ENCODE results near the gene PGM2L1. TPM values are rescaled to one million over a fixed set of nuclear protein-coding genes. Genes with fewer than 3 reads are reported as not detected.
A peak's percentile ranks its signal among the peaks of the same experiment; 100 is the strongest.
"Not testable (repeated sequence)": the region's sequence is repeated elsewhere in the genome, so short reads cannot be mapped to it uniquely, and the experiment has no call there.

The PGM2L1 gene
- total RNA-seq, 1 donor from 2014 or later = 2.1 TPM

DNA sequence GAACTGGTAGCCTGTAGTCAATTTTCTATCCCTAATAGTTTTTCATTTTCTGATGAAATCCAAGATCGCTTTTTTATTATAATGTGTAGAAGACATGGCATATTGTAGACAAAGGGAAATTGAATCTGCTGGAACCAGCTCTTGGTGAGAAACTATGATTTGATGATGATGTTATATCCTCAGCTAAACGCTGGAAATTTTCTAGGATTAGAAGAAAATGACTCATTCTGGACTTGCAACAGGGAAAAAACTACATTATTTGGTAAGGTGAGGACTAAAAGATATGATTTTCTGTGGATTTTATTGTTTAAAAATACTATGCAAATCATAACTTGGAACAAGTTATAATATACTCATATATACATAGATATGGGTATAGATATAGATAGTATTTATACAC is 14.1 kb upstream of the PGM2L1 start:
- ATAC-seq = no peak
- no peak for DNase-seq (ENCODE audit: missing footprints)
- intact Hi-C loops (cut with DNase I) = no loop called here

DNA sequence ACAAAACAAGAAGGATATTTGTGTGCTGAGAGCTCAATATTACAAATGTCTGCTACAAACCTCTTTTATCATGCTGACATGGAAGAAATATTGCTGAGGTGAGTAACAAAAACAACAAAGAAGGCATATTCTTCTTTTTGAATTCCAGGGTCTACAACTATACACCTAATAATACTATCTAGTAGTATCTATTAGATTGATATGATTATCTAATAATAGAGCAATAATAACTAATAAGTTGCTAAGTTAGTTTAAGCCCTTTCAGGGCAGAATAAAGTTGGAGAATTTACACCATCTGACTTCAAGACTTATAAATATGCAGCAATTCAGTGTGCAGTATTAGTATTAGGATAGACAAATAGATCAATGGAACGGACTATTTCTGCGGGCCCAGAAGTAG is 11.4 kb upstream of the PGM2L1 start:
- intact Hi-C loops (cut with DNase I) = no loop called here
- no peak for DNase-seq (ENCODE audit: missing footprints)
- no peak for ATAC-seq

DNA sequence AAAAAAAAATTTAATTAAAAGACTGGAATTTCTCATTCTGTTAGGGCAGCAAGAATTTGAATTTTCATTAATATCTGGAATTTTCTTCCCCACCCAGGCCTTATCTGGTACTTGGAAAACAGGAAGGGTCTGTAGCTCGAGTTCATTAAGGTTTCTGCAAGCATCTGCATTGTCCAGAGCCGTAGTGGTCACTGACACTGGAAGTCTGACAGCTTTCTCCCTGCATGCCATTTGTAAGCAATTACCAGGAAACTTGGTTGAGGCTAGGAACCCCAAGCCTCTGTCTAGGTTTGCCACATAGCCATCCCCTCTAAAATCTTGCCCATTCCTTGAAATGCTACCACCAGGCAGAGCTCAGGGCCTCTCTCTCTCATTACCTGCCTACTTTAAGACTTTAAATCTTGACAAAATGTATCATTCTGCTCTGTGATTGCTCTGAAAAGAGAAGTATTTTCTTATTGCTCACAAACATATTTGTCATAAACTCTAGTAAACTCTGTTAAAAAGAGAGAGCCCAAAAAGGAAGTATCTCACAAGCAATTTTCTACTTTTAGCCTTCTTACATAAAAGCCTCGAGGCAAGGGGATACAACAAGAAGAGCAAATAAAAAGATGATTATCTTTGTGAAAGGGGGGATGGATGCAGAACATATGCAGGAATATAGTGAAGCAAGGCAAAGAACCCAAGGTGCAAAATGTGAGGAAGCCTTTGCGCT is 5.5 kb upstream of the PGM2L1 start:
- intact Hi-C loops (cut with DNase I) = no loop called here
- DNase-seq (ENCODE audit: missing footprints) = no peak
- ATAC-seq = no peak

DNA sequence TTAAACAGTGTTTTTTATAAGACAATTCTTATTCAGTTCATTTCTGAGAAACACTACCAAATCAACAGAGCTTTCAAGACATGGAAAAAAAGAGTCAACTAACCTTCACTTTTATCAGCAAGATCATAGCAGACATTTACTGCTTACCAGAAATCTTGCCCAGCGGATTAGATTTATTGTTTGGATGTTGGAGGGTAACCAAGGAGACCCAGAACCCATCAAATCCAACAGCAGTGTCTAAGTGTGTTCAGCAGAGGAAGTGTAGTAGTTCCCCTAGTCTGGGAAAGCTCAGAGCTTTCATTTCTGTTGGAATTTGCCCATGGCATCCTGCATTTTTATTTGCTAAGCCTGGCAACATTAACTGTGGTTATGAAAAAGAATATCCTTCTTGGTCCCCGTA is 2.4 kb upstream of the PGM2L1 start:
- no peak for DNase-seq (ENCODE audit: missing footprints)
- no peak for ATAC-seq
- intact Hi-C loops (cut with DNase I) = no loop called here

DNA sequence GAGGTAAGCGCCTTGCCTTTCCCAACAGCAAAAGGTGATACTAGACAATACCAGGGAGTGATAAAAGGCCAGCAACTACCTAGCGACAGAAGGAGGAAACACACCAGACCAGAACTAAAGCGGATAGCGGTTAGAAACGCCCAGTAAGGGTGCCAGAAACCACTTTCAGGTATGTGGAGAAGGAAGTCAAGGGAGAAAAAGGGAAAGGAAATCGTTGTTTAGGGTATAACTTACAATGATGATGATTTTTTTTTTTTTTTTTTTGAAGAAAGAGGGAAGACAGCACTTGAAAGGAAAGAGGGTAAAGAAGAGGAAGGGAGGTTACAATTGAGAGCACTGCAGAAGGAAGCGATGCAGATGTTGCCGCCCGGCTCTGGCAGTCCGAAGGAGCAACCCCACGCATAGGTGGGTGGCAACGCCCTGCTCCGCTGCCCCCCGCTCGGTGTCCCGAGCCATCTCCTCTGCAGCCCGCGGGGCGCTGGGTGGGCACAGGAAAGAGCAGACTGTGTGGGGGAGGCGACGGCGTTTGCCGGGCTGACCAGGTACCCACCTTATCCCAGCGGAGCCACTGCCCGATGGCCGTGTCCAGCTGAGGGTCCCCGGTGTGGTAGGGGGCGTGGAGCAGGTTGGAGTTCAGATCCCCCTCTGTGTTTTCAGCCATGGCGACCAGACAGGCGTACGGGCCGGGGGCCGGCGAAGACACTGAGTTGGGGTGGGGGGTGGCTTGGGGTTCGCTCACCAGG is 561 bp downstream of the PGM2L1 start:
- DNase-seq (ENCODE audit: missing footprints) (peak; percentile 75), ATAC-seq (peak; percentile 18)
- intact Hi-C loops (cut with DNase I) = loop anchor here (5.0 to 10.0 kb wide), 2 partner anchors 75 to 223 kb away; partner anchors contain the start of genes C2CD3 and PPME1

DNA sequence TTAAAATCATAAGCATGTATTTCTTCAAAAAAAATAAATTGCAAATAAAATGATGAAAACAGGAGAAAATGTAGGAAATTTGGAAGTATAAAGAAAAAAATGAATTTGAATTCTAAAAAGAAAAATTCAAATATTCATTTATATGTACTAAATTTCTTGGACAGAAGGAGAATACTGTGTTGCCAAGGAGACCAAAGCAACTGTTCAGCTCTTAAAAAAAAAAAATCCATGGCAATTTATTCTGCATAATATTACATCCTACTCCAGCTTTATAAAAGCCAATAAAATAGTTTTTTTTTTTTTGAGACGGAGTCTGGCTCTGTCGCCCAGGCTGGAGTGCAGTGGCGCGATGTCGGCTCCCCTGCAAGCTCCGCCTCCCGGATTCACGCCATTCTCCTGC is 6.0 kb downstream of the PGM2L1 start:
- ATAC-seq (no peak), DNase-seq (ENCODE audit: missing footprints) (no peak)
- intact Hi-C loops (cut with DNase I) = loop anchor here (10.0 kb wide), 1 partner anchor 217 kb away; the partner anchor contains the start of genes C2CD3 and PPME1

DNA sequence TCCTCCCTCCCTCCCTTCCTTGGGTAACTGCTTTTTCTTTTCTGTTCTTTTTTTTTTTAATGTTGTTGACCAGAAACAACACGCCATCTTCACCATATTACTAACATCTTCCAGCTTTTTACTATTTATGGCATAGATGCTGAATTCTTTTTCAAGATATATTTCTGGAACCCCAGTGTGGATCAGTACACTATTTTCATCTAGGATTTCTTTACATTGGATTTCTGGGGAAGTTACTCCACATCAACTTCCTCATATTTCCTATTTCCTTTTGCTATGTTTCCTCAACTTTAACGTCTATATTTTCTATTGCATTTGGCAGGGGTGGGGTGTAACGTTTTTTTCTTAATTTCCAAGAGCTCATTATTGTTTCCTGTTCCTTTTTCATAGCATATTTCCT is 7.0 kb downstream of the PGM2L1 start:
- DNase-seq (ENCODE audit: missing footprints) (no peak), ATAC-seq (no peak)
- intact Hi-C loops (cut with DNase I) = loop anchor here (10.0 kb wide), 1 partner anchor 216 kb away; the partner anchor contains the start of genes C2CD3 and PPME1

DNA sequence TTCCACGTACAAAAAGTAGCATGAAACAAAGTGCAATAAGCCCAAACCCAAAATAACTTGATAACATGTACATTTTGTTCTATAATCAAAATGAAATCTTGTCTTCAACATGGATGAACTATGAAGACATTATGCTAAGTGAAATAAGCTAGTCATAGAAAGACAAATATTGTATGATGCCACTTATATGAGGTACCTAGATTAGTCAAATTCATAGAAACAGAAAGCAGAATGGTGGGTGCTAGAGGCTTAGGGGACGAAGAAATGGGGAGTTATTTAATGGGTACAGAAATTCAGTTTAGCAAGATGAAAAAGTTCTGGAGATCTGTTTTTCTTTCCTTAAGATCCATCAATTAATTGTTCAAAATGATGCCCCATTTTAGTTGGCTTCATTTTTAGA is 7.5 kb downstream of the PGM2L1 start:
- no peak for DNase-seq (ENCODE audit: missing footprints)
- intact Hi-C loops (cut with DNase I) = loop anchor here (10.0 kb wide), 1 partner anchor 216 kb away; the partner anchor contains the start of genes C2CD3 and PPME1
- no peak for ATAC-seq

DNA sequence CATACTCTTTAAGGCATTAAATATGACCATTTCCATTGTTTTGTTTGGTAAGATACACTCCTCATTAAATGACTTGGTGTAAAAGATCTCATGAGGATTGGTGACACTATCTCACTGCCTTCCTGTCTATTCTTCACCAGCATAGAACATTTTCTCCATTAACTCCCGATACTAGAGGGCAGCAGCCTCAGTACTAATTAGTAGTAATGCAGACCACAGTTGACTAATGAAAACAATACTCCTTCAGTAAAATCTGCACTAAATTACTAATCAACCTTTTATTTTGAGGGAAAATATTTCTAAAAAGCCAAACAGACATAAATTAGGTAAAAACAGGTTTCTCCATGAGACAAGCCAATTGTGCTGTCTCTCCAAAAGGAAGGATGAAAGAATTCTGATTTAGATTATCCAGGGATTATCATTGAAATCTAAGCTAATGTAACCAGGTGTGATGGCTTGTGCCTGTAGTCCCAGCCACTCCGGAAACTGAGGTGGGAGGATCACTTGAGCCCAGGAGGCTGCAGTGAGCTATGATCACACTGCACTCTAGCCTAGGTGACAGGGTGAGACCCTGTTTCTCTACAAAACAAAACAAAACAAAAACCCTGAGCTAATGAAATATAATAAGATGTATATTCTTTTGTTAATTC is 9.4 kb downstream of the PGM2L1 start:
- DNase-seq (ENCODE audit: missing footprints) (no peak), ATAC-seq (no peak)
- intact Hi-C loops (cut with DNase I) = loop anchor here (2.0 to 5.0 kb wide), 2 partner anchors 60 to 183 kb away; no protein-coding TSS in a partner anchor

DNA sequence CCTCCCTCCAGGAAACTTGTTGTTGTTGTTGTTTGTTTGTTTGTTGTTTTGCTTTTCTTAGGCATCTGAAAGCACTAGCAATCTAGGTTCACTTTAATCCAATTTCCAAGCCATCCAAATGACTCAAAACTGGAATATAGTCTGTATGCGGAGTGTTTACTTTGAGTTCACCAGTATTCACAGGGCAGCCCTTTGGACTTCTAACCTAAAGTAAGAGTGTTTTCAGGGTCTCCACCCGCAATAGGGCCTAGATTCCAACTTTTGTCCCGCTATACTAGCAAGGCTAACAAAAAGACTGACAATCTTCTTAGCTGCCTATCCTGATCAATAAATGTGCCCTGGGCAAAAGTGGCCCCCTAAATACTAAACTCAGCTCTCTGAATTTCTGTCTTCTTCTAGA is 13.6 kb downstream of the PGM2L1 start:
- intact Hi-C loops (cut with DNase I) = loop anchor here (5.0 kb wide), 1 partner anchor 188 kb away; no protein-coding TSS in a partner anchor
- DNase-seq (ENCODE audit: missing footprints) = no peak

DNA sequence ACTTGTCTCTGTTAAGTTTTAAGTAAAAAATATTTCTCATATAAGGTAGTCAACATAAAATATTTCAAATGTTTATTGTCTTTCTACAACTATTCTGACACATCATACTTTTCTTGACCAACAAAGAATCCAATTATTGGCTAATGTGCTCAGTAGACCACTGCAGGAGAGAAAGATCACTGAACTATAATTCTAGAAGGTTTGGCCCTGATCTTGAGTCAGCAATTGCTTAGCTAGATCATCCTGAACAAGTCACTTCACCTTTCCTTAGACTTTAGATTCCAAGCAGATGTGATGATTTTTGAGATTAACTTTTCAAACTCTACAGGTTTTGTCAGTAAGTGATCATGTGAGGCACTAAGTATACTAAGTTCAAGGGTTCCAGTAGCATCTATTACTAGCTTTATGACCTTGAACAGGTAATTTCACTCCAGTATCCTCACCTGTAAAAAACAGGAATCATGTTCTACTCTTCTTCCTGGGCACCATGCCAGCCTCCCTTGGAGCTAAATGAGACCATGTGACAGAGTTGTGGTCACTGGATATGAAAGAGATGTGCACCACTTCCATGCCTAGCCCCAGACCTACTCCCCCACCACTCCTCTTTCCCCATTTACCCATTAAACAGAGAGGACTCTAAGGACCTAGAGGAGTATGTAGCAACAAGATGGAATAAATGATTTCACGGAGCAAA is 17.3 kb downstream of the PGM2L1 start:
- ATAC-seq (no peak), DNase-seq (ENCODE audit: missing footprints) (no peak)
- intact Hi-C loops (cut with DNase I) = no loop called here

More for the DNA sequence above, 13.6 kb downstream of the PGM2L1 start:
- ATAC-seq = no peak

DNA sequence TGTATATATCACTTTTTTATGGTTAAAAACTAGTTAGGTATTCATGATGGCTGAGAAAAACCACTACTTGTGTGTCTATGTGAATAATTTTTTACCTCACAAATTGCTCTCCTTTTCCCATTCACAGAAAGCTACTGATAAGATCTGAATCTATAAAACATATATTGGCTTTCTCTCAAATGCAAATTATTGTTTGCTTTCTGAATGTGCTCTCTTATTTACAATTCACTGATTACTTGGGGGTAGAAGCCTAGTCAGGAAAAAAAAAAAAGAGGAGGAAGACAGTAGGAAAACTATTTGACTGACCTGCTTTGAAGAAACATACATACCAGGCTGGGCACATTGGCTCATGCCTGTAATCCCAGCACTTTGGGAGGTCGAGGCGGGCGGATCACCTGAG is 20.5 kb downstream of the PGM2L1 start:
- DNase-seq (ENCODE audit: missing footprints) (no peak), ATAC-seq (no peak)
- intact Hi-C loops (cut with DNase I) = no loop called here

DNA sequence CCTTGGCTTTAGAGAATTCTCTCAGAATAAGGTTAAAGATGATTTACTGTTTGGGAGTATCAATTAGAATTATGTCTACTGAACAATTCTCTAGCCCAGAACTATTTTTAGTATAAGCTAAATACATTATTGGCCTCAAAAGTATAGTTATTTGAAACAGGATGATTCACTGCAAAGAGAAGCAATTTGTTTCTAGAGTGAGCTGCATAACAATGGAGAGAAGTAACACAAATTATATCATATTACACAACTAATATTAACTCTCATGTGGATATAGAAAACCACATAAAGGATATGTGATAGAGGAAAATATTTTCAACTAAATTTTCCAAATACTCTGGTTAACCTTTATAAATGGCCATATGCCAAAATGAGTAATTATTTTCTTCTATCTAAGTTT is 24.9 kb downstream of the PGM2L1 start:
- DNase-seq (ENCODE audit: missing footprints) (no peak), ATAC-seq (no peak)
- intact Hi-C loops (cut with DNase I) = no loop called here

DNA sequence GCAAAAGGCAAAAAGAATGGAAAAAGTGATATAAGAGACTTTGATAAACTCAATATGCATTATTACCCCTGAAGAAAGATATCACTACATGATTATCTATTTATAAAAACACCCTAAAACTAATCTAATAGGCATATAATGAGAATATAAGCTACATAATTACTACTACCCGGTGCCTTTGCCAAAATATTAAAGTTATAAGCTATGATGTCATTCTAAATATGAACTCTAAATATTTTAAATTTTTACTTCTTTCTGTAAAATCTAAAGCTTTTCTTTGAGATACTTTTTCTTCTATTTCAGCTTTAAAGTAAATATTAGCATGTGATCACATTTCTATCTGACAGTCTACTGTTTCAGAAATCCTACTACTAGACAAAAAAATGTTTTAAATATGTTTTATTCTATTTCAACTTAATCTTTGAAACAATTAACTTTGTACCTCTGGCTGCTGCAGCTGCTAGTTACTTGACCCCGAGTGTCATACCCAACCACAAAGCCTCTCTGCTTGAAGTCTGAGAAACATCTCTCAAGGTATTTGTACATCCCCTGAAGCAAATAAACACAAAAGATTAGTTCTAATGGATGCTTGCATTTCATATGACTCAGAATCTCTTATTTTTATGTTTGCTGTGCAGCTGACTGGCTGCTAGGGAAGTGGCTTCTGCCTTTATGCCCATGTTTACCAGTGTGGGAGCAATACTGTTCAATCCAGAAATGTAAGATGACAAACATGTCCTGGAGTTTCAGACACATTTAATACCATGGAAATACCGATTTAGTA is 26.8 kb downstream of the PGM2L1 start:
- ATAC-seq (no peak), DNase-seq (ENCODE audit: missing footprints) (no peak)
- intact Hi-C loops (cut with DNase I) = no loop called here

DNA sequence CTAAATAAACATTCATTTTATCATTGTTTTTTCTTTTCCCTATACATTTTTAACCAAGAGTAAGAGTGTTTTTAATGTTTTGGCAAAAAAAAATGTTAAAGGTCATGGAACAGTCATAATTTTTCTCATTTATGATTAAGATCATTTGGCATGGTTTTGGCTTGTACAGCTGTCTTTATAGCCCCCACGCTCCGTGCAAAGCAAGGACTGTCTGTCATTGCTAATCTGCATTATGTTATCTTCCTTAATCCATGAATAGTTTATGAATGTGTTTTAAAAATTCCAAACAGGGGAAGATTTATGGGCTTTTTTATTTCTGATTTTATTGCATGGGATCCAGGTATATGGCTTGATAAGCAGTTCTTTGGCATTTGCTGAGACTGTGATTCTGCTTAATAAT is 28.1 kb downstream of the PGM2L1 start:
- DNase-seq (ENCODE audit: missing footprints) (no peak), ATAC-seq (no peak)
- intact Hi-C loops (cut with DNase I) = no loop called here

DNA sequence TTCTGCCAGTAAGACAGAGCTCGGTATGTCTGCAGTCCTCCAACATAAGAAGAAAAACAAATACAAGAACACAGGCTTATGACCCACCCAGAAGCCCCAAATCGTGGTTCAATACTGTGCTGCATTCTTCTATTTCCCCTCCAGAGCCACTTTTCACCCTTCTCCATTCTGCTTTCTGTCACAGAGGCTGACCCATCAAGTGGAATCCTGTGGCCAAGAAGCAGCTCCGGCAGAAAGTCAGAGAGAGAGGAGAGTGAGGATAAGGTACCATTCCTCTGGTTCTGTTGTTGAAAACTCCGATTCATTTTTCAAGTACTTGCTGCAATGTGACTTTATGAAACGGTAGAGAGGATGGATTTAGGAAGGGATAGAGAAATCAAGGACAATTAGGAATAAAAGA is 30.4 kb downstream of the PGM2L1 start:
- no peak for DNase-seq (ENCODE audit: missing footprints)
- no peak for ATAC-seq
- intact Hi-C loops (cut with DNase I) = no loop called here

DNA sequence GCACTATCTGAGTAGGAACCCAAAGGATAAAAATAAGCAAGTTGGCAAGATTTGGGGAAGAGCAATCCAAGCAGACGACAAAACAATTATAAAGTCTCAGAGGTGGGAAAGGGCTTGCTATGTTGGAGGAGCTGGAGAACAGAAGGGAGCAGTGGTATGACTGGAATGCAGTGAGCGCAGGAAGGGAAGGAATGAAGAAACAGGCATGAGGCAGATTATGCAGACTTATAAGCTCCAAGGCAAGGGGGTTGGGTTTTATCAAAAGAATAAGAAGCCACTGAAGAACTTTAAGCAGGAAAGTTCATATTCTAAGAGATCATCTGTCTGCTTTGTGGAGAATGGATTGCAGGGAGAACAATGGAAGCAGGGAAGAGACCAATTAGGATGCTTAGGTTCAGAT is 31.7 kb downstream of the PGM2L1 start:
- no peak for ATAC-seq
- DNase-seq (ENCODE audit: missing footprints) = no peak
- intact Hi-C loops (cut with DNase I) = no loop called here

DNA sequence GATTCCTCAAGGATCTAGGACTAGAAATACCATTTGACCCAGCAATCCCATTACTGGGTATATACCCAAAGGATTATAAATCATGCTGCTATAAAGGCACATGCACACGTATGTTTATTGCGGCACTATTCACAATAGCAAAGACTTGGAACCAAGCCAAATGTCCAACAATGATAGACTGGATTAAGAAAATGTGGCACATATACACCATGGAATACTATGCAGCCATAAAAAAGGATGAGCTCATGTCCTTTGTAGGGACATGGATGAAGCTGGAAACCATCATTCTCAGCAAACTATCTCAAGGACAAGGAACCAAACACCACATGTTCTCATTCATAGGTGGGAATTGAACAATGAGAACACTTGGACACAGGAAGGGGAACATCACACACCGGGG is 32.4 kb downstream of the PGM2L1 start:
- ATAC-seq; DNase-seq (ENCODE audit: missing footprints); intact Hi-C loops (cut with DNase I): not testable (repeated sequence)

All from Right ventricle myocardium inferior (tissue), 1 donor.